ENCODE results near the gene CERS1.

CERS1 gene

GRCh38 chr19:18854982-18855381 lies 41.0 kb downstream of the CERS1 start:
- TF ChIP-seq EZH2 (IDR thresholded peaks at IDR 0.05; ENCODE audit: borderline replicate concordance, low read length): no peak
- TF ChIP-seq, protein P1, sequence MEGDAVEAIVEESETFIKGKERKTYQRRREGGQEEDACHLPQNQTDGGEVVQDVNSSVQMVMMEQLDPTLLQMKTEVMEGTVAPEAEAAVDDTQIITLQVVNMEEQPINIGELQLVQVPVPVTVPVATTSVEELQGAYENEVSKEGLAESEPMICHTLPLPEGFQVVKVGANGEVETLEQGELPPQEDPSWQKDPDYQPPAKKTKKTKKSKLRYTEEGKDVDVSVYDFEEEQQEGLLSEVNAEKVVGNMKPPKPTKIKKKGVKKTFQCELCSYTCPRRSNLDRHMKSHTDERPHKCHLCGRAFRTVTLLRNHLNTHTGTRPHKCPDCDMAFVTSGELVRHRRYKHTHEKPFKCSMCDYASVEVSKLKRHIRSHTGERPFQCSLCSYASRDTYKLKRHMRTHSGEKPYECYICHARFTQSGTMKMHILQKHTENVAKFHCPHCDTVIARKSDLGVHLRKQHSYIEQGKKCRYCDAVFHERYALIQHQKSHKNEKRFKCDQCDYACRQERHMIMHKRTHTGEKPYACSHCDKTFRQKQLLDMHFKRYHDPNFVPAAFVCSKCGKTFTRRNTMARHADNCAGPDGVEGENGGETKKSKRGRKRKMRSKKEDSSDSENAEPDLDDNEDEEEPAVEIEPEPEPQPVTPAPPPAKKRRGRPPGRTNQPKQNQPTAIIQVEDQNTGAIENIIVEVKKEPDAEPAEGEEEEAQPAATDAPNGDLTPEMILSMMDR (IDR thresholded peaks at IDR 0.05; ENCODE audit: low read length): no peak
- Histone ChIP-seq H3K4me1 (ENCODE audit: insufficient read depth, low read length, severe bottlenecking) (no peaks in the 10 kb centered on the region), H3K79me2 (ENCODE audit: insufficient read depth, low read length) (no peaks in the 10 kb centered on the region), H3K9ac (ENCODE audit: low read length) (no peak overlapping the region), H3K27me3 (ENCODE audit: insufficient read depth, low read length) (no peaks in the 10 kb centered on the region), H3F3A (ENCODE audit: insufficient read depth, low read length) (no peaks in the 10 kb centered on the region), H3K27ac (ENCODE audit: low read depth, low read length, poor library complexity, severe bottlenecking) (no peak overlapping the region), H3K4me2 (ENCODE audit: low read length) (no peak overlapping the region), H4K20me1 (ENCODE audit: insufficient read depth, low read length) (no peaks in the 10 kb centered on the region), H2AFZ (ENCODE audit: low read length) (no peak overlapping the region), H3K9me3 (ENCODE audit: low read length) (no peaks in the 10 kb centered on the region), H3K36me3 (ENCODE audit: insufficient read depth, low read length) (peaks cover 99% of the 10 kb centered on the region), H3K4me3 (ENCODE audit: low read depth, low read length, poor library complexity, severe bottlenecking) (no peak overlapping the region), H3K9me2 (ENCODE audit: low read depth, low read length) (no peaks in the 10 kb centered on the region)

DNA sequence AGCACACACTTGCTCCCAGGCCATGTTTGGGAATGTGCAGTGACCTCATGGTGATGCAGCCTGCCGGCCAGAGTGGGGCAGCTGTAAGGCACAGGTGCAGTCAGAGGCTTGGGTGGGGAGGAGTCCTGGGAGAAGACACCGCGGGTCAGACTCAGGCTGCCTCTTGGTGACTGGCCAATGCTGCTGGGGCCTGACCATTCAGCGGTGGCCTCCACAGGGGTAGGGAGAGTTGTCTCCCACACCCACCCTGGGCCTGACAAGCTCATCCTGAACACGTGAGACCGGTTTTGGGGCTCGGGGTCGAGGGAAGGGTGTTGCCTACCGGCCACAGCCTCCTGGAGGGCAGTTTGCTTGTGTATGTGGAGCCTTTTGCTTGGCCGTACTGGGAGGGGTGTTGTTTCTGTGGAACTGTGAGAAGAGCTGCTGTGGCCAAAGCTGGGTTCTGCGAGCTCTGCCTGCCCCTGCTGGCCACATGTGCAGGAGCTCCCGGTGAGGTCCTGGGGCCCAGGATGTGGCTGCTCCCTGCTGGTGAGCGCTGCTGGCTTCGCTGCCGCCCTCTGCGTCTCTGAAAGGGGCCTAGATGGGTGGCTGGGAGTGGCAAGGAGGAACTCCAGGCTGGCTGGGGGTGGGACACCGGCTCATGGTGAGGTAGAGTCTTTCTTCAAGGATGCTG lies 42.1 kb downstream of the CERS1 start:
- no peaks in the 10 kb centered on the region for H3K9me3 ChIP-seq (ENCODE audit: low read length)
- H3K27ac ChIP-seq (ENCODE audit: low read depth, low read length, poor library complexity, severe bottlenecking): no peak overlapping the region
- peaks cover 6% of the 10 kb centered on the region for H3K4me1 ChIP-seq (ENCODE audit: insufficient read depth, low read length, severe bottlenecking)
- TF ChIP-seq, protein P1 (IDR thresholded peaks at IDR 0.05; ENCODE audit: low read length): no peak
- TF ChIP-seq EZH2 (IDR thresholded peaks at IDR 0.05; ENCODE audit: borderline replicate concordance, low read length): no peak
- H3K4me2 ChIP-seq (ENCODE audit: low read length): no peak overlapping the region
- no peaks in the 10 kb centered on the region for H3K9me2 ChIP-seq (ENCODE audit: low read depth, low read length)
- no peaks in the 10 kb centered on the region for H3K27me3 ChIP-seq (ENCODE audit: insufficient read depth, low read length)
- H3K4me3 ChIP-seq (ENCODE audit: low read depth, low read length, poor library complexity, severe bottlenecking): no peak overlapping the region
- H4K20me1 ChIP-seq (ENCODE audit: insufficient read depth, low read length): no peaks in the 10 kb centered on the region
- H3F3A ChIP-seq (ENCODE audit: insufficient read depth, low read length): no peaks in the 10 kb centered on the region
- H3K36me3 ChIP-seq (ENCODE audit: insufficient read depth, low read length): peaks cover 99% of the 10 kb centered on the region
- no peaks in the 10 kb centered on the region for H3K79me2 ChIP-seq (ENCODE audit: insufficient read depth, low read length)
- no peak overlapping the region for H2AFZ ChIP-seq (ENCODE audit: low read length)
- H3K9ac ChIP-seq (ENCODE audit: low read length): no peak overlapping the region

- Histone ChIP-seq H3K9ac (ENCODE audit: low read length) (no peak overlapping the region), H3K9me2 (ENCODE audit: low read depth, low read length) (no peaks in the 10 kb centered on the region), H2AFZ (ENCODE audit: low read length) (no peak overlapping the region), H4K20me1 (ENCODE audit: insufficient read depth, low read length) (no peaks in the 10 kb centered on the region), H3K4me3 (ENCODE audit: low read depth, low read length, poor library complexity, severe bottlenecking) (no peak overlapping the region), H3K9me3 (ENCODE audit: low read length) (no peaks in the 10 kb centered on the region), H3F3A (ENCODE audit: insufficient read depth, low read length) (no peaks in the 10 kb centered on the region), H3K36me3 (ENCODE audit: insufficient read depth, low read length) (peaks cover 99% of the 10 kb centered on the region), H3K4me1 (ENCODE audit: insufficient read depth, low read length, severe bottlenecking) (peaks cover 18% of the 10 kb centered on the region), H3K27me3 (ENCODE audit: insufficient read depth, low read length) (no peaks in the 10 kb centered on the region), H3K4me2 (ENCODE audit: low read length) (no peak overlapping the region), H3K27ac (ENCODE audit: low read depth, low read length, poor library complexity, severe bottlenecking) (no peak overlapping the region), H3K79me2 (ENCODE audit: insufficient read depth, low read length) (0 out of 2 replicates have a peak, but pooled peaks cover 9% of the 10 kb centered on the region)
- no peak for TF ChIP-seq EZH2 (IDR thresholded peaks at IDR 0.05; ENCODE audit: borderline replicate concordance, low read length)
- TF ChIP-seq, protein P1 (IDR thresholded peaks at IDR 0.05; ENCODE audit: low read length): no peak
Measured at GRCh38 chr19:18852648-18853047, 43.3 kb downstream of the CERS1 start.

Data from OCI-LY1 (cell line).